GM10266 (cell line): ENCODE results near the gene MYL5.
"Not testable (repeated sequence)": the region's sequence is repeated elsewhere in the genome, so short reads cannot be mapped to it uniquely, and the experiment has no call there.

Source experiments
- DNase-seq: peaks from one replicate; pipeline ENCODE4 v3.0.0; 2012; ENCODE audit errors: extremely low spot score
- CTCF ChIP-seq: IDR thresholded peaks from 2 replicates; pipeline ENCODE4 v1.5.1; 2012; ENCODE audit warnings: mild to moderate bottlenecking, low read depth; ENCODE audit not compliant: control insufficient read depth, insufficient read depth; ENCODE audit errors: missing control alignments

Gene MYL5

GRCh38 chr4:687971-688853, 13.9 kb downstream of the MYL5 start:
- DNase-seq, result no peak
- no peak for TF ChIP-seq CTCF

GRCh38 chr4:688854-689681, 14.7 kb downstream of the MYL5 start, which contains the start of gene SLC49A3:
Gene SLC49A3, minus strand, starts transcription at chr4:689151. Its CDS starts 24 bp downstream, at chr4:689127.
- DNase-seq, result no peak
- no peak for TF ChIP-seq CTCF

- TF ChIP-seq CTCF, result no peak
- no peak for DNase-seq
These were observed 15.4 kb downstream of the MYL5 start for GRCh38 chr4:689723-690122.

- no peak for DNase-seq
- TF ChIP-seq CTCF, result no peak
These were observed 18.6 kb downstream of the MYL5 start for GRCh38 chr4:692771-693554.

- not testable (repeated sequence) for DNase-seq
These were observed 20.1 kb downstream of the MYL5 start for GRCh38 chr4:694341-694940.

GRCh38 chr4:699816-700580, 25.7 kb downstream of the MYL5 start:
- DNase-seq, result no peak
- no peak for TF ChIP-seq CTCF
